Activated CD8-positive, alpha-beta T cell treated with anti-CD3 and anti-CD28 coated beads, Interleukin-2, amount 10 ng/mL, durations not matched to agents 7 days and 5 days (primary cell): ENCODE measurements around the gene CLPTM1L. TPM values are rescaled to one million over a fixed set of nuclear protein-coding genes. Genes with fewer than 3 reads are reported as not detected.
A peak's percentile ranks its signal among the peaks of the same experiment; 100 is the strongest.

ENCODE experiments used
- ATAC-seq: fragments of 150-1000 bp; cut with Tn5 transposase; one replicate; pipeline ENCODE4 v1.10.0; 2021; ENCODE audit warnings: moderate library complexity
- CTCF ChIA-PET: fragments of 350-600 bp; sonication (Branson Sonifier 250); formaldehyde crosslinking; loops from one replicate; lab custom pipeline; 2021; ENCODE audit warnings: antibody characterized with exemption; lab: Charles Lee
- POLR2A ChIA-PET: fragments of 350-600 bp; sonication (Branson Sonifier 250); formaldehyde crosslinking; loops from one replicate; lab custom pipeline; 2021; ENCODE audit warnings: antibody characterized with exemption; lab: Charles Lee
- DNase-seq: peaks from one replicate; pipeline ENCODE4 v3.0.0-alpha.2; 2020
- H3K27ac Mint-ChIP-seq: one replicate; pipeline ENCODE4 v1.8.0; 2021; ENCODE audit warnings: mild to moderate bottlenecking, mixed read lengths
- H3K27me3 Mint-ChIP-seq: one replicate; pipeline ENCODE4 v1.8.0; 2021; ENCODE audit warnings: low read depth, mixed read lengths
- H3K36me3 Mint-ChIP-seq: one replicate; pipeline ENCODE4 v1.8.0; 2021; ENCODE audit warnings: low read depth, mixed read lengths
- H3K4me1 Mint-ChIP-seq: one replicate; pipeline ENCODE4 v1.8.0; 2021; ENCODE audit warnings: low read depth, mixed read lengths
- H3K4me3 Mint-ChIP-seq: one replicate; pipeline ENCODE4 v1.8.0; 2021; ENCODE audit warnings: mild to moderate bottlenecking, mixed read lengths
- H3K9me3 Mint-ChIP-seq: one replicate; pipeline ENCODE4 v1.8.0; 2022; ENCODE audit warnings: mixed read lengths; ENCODE audit not compliant: insufficient read depth
- total RNA-seq, 2 experiments: library from RNA; stranded (reverse); gene quantifications; one replicate each; pipeline ENCODE4 v1.2.3, GENCODE V29; 2021

The CLPTM1L gene
- total RNA-seq, 2 experiments from 2014 or later, result 80.0 to 83.8 TPM

GRCh38 chr5:1298723-1299510 is 46.0 kb downstream of the CLPTM1L start:
- Mint-ChIP-seq H3K27me3 (peaks cover 37% of the 10 kb centered on the region), H3K36me3 (no peaks in the 10 kb centered on the region), H3K4me3 (no peak overlapping the region), H3K4me1 (no peaks in the 10 kb centered on the region), H3K27ac (no peak overlapping the region), H3K9me3 (peaks cover 6% of the 10 kb centered on the region)
- ATAC-seq, result no peak
- ChIA-PET POLR2A (no interaction called here), CTCF (no interaction called here)
- no peak for DNase-seq

- CTCF ChIA-PET, result no interaction called here
- H3K4me3 Mint-ChIP-seq, result no peak overlapping the region
- POLR2A ChIA-PET, result no interaction called here
- ATAC-seq (no peak), DNase-seq (no peak)
- H3K9me3 Mint-ChIP-seq, result no peaks in the 10 kb centered on the region
- H3K27ac Mint-ChIP-seq, result no peak overlapping the region
- no peaks in the 10 kb centered on the region for H3K36me3 Mint-ChIP-seq
- peaks cover 2% of the 10 kb centered on the region for H3K4me1 Mint-ChIP-seq
- peaks cover 31% of the 10 kb centered on the region for H3K27me3 Mint-ChIP-seq
Measured at GRCh38 chr5:1298067-1298551, 46.8 kb downstream of the CLPTM1L start.

GRCh38 chr5:1297243-1297642 is 47.7 kb downstream of the CLPTM1L start:
- H3K4me3 Mint-ChIP-seq, result no peak overlapping the region
- no peak for DNase-seq
- no peak for ATAC-seq
- peaks cover 27% of the 10 kb centered on the region for H3K27me3 Mint-ChIP-seq
- no peak overlapping the region for H3K27ac Mint-ChIP-seq
- CTCF ChIA-PET, result no interaction called here
- no peaks in the 10 kb centered on the region for H3K9me3 Mint-ChIP-seq
- POLR2A ChIA-PET, result interaction anchor here (0.6 kb wide), 1 partner anchor 43 kb away, joined by 4 read pairs; no protein-coding TSS in a partner anchor
- no peaks in the 10 kb centered on the region for H3K36me3 Mint-ChIP-seq
- peaks cover 2% of the 10 kb centered on the region for H3K4me1 Mint-ChIP-seq

GRCh38 chr5:1295650-1296037 is 49.3 kb downstream of the CLPTM1L start:
- Mint-ChIP-seq H3K4me1 (peaks cover 2% of the 10 kb centered on the region), H3K27ac (no peak overlapping the region), H3K4me3 (no peak overlapping the region), H3K9me3 (no peaks in the 10 kb centered on the region), H3K27me3 (peaks cover 20% of the 10 kb centered on the region), H3K36me3 (no peaks in the 10 kb centered on the region)
- ATAC-seq (no peak), DNase-seq (no peak)
- CTCF ChIA-PET, result interaction anchor here (0.6 kb wide), 1 partner anchor 15 kb away, joined by 3 read pairs; no protein-coding TSS in a partner anchor
- POLR2A ChIA-PET, result interaction anchor here (1.5 kb wide), 1 partner anchor 20 kb away, joined by 3 read pairs; no protein-coding TSS in a partner anchor

GRCh38 chr5:1294835-1295649 is 49.9 kb downstream of the CLPTM1L start, which contains the start of gene TERT:
Gene TERT (minus strand): TSS chr5:1295068. CDS start chr5:1294989, 79 bp downstream.
- no peaks in the 10 kb centered on the region for H3K9me3 Mint-ChIP-seq
- no peak within 1 kb of the TSS for H3K27ac Mint-ChIP-seq
- ChIA-PET CTCF (no interaction called here), POLR2A (interaction anchor here (1.5 kb wide), 1 partner anchor 21 kb away, joined by 3 read pairs; no protein-coding TSS in a partner anchor)
- H3K36me3 Mint-ChIP-seq, result no peaks in the 10 kb centered on the region
- ATAC-seq, result peak; percentile 64
- H3K4me1 Mint-ChIP-seq, result peaks cover 2% of the 10 kb centered on the region
- H3K4me3 Mint-ChIP-seq, result no peak within 1 kb of the TSS
- H3K27me3 Mint-ChIP-seq, result peaks cover 20% of the 10 kb centered on the region
- DNase-seq, result peak; percentile 42

GRCh38 chr5:1294206-1294834 is 50.6 kb downstream of the CLPTM1L start:
- no peak for DNase-seq
- CTCF ChIA-PET, result no interaction called here
- H3K36me3 Mint-ChIP-seq, result no peaks in the 10 kb centered on the region
- peak; percentile 37 for ATAC-seq
- H3K4me1 Mint-ChIP-seq, result peaks cover 2% of the 10 kb centered on the region
- H3K9me3 Mint-ChIP-seq, result no peaks in the 10 kb centered on the region
- H3K27me3 Mint-ChIP-seq, result peaks cover 17% of the 10 kb centered on the region
- H3K4me3 Mint-ChIP-seq, result no peak overlapping the region
- POLR2A ChIA-PET, result interaction anchor here (1.5 kb wide), 1 partner anchor 22 kb away, joined by 3 read pairs; no protein-coding TSS in a partner anchor
- H3K27ac Mint-ChIP-seq, result no peak overlapping the region

GRCh38 chr5:1293416-1294205 is 51.3 kb downstream of the CLPTM1L start:
- Mint-ChIP-seq H3K4me3 (no peak overlapping the region), H3K27ac (no peak overlapping the region), H3K9me3 (peaks cover 1% of the 10 kb centered on the region), H3K36me3 (no peaks in the 10 kb centered on the region), H3K27me3 (peaks cover 17% of the 10 kb centered on the region), H3K4me1 (peaks cover 2% of the 10 kb centered on the region)
- ChIA-PET CTCF (interaction anchor here (1.9 kb wide), 1 partner anchor 22 kb away, joined by 4 read pairs; no protein-coding TSS in a partner anchor), POLR2A (no interaction called here)
- no peak for ATAC-seq
- no peak for DNase-seq

- Mint-ChIP-seq H3K4me3 (no peak overlapping the region), H3K4me1 (peaks cover 2% of the 10 kb centered on the region), H3K27ac (no peak overlapping the region), H3K36me3 (no peaks in the 10 kb centered on the region), H3K27me3 (peaks cover 17% of the 10 kb centered on the region), H3K9me3 (peaks cover 8% of the 10 kb centered on the region)
- DNase-seq (no peak), ATAC-seq (no peak)
- ChIA-PET POLR2A (no interaction called here), CTCF (interaction anchor here (1.9 kb wide), 1 partner anchor 23 kb away, joined by 4 read pairs; no protein-coding TSS in a partner anchor)
Measured at GRCh38 chr5:1292846-1293415, 52.0 kb downstream of the CLPTM1L start.

- peaks cover 11% of the 10 kb centered on the region for H3K9me3 Mint-ChIP-seq
- ChIA-PET POLR2A (no interaction called here), CTCF (interaction anchor here (1.9 kb wide), 1 partner anchor 24 kb away, joined by 4 read pairs; no protein-coding TSS in a partner anchor)
- DNase-seq, result no peak
- peaks cover 17% of the 10 kb centered on the region for H3K27me3 Mint-ChIP-seq
- ATAC-seq, result no peak
- H3K4me1 Mint-ChIP-seq, result peaks cover 2% of the 10 kb centered on the region
- H3K36me3 Mint-ChIP-seq, result no peaks in the 10 kb centered on the region
- H3K27ac Mint-ChIP-seq, result no peak overlapping the region
- H3K4me3 Mint-ChIP-seq, result no peak overlapping the region
Measured at GRCh38 chr5:1292139-1292538, 52.8 kb downstream of the CLPTM1L start.

- ChIA-PET CTCF (no interaction called here), POLR2A (no interaction called here)
- DNase-seq, result no peak
- peaks cover 11% of the 10 kb centered on the region for H3K9me3 Mint-ChIP-seq
- H3K27me3 Mint-ChIP-seq, result peaks cover 15% of the 10 kb centered on the region
- no peaks in the 10 kb centered on the region for H3K36me3 Mint-ChIP-seq
- no peak overlapping the region for H3K4me3 Mint-ChIP-seq
- no peak overlapping the region for H3K27ac Mint-ChIP-seq
- ATAC-seq, result no peak
- H3K4me1 Mint-ChIP-seq, result peaks cover 2% of the 10 kb centered on the region
Measured at GRCh38 chr5:1291611-1292080, 53.3 kb downstream of the CLPTM1L start.
